Stimulated activated CD4-positive, alpha-beta T cell treated with anti-CD3 and anti-CD28 coated beads, TNF-alpha, amount 100 ng/mL, for 24 hours (primary cell): Measurements from ENCODE around the gene DSE.
"Not testable (repeated sequence)": the region's sequence is repeated elsewhere in the genome, so short reads cannot be mapped to it uniquely, and the experiment has no call there.

Source experiments
- DNase-seq, 3 experiments: peaks; one replicate each; pipeline ENCODE4 v3.0.0-alpha.2; 2020; ENCODE audit warnings: low read depth in 3 of 3

Gene DSE

DNA sequence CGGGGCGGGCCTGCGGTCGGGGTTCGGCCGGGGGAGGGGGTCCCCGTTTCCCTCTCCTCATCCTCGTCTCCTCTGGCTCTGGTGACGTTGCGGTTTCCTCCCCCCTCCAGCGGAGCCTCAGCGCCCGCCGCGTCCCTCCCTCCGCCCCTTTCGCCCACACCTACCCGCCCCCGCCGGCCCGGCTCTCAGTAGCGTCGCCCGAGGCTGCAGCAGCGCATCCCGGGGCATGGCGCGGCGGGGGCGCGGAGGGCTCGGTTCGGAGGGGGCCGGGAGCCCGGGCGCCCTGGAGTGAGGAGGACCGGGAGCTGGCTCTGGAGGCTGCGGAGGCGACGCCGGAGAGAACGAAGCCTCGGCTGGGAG lies at the start of gene DSE:
DSE (plus strand) TSS at position 188 of the 360 bp plus-strand sequence. CDS start 28,304 bp downstream, outside the sequence.
- peak in 2 of 3 experiments; percentile 28 to 64 for DNase-seq

DNA sequence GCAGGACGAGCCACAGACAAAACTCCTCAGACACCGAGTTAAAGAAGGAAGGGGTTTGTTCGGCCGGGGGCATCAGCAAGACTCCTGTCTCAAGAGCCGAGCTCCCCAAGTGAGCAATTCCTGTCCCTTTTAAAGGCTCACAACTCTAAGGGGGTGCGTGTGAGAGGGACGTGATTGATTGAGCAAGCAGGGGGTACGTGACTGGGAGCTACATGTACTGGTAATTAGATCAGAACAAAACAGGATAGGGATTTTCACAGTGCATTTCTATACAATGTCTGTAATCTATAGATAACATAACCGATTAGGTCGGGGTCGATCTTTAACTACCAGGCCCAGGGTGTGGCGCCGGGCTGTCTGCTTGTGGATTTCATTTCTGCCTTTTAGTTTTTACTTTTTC lies 48.8 kb upstream of the DSE start:
- not testable (repeated sequence) for DNase-seq

DNA sequence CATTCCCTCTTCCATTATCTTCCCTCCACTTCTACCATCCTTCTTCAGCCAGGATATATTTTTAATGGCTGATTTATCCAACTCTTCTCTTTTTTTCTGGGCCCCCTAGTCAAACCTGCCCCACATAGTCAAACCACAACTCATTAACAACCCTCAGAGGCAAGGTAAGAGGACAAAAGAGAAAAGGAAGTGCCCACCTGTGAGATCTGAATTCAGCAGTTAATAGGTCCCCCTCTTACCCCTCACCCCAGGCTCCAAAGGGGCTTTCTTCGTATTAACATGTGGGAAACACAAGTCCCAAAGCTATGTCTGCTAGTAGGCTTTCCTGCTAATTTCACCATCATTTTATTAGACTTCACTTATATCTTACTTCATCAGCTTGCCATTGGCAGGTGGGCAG lies 46.9 kb upstream of the DSE start:
- no peak for DNase-seq

DNA sequence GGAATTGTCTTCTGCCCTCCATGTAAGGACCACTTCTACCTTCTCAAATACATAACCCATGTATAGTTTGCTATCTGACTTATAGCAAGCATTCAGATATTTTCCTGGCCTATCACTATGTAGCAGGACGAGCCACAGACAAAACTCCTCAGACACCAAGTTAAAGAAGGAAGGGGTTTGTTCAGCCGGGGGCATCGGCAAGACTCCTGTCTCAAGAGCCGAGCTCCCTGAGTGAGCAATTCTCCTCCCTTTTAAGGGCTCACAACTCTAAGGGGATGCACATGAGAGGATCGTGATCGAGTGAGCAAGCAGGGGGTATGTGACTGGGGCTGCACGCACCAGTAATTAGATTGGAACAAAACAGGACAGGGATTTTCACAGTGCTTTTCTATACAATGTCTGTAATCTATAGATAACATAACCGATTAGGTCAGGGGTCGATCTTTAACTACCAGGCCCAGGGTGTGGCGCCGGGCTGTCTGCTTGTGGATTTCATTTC lies 45.1 kb upstream of the DSE start:
- not testable (repeated sequence) for DNase-seq

DNA sequence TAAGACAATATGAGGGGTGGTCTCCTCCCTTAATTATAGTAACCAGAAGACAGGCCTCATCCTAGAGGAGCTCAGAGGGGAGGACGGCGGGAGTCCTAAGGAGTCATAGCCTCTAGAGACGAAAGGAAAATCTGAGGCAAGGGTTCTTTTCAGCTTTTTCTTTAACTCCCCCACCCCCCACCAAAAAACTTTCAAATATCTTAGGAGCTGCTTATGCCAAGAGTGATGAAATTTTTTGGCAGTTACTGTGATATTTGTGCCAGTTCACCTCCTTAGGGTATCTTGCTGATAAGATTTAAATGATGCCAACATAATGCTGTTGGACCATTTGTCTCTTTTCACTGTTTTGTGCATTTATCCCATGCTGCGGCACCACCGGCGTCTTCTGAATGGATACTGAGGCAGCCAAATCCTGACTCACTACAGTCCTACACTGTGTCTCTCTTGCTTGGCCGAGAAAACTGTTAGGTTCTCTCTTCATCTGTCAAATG lies 44.5 kb upstream of the DSE start:
- DNase-seq, result no peak

DNA sequence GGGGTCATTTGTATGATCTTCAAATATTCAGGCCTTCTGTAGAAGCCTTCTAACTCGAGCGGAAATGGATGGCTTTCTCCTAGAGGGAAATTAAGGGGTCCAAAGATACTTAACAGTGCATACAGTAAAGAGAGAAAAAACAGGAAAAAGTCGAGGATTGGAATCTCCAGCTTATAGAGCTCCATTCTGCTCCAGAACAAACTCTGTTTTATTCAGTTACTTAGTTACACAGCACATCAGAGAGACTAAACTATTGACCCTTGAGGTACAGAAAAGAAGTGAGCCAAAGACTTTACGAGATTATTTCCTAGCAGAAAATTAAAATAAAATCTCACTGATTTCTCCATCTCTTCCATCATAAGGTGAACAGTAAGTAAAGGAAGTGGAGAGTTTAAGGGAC lies 43.8 kb upstream of the DSE start:
- no peak for DNase-seq

DNA sequence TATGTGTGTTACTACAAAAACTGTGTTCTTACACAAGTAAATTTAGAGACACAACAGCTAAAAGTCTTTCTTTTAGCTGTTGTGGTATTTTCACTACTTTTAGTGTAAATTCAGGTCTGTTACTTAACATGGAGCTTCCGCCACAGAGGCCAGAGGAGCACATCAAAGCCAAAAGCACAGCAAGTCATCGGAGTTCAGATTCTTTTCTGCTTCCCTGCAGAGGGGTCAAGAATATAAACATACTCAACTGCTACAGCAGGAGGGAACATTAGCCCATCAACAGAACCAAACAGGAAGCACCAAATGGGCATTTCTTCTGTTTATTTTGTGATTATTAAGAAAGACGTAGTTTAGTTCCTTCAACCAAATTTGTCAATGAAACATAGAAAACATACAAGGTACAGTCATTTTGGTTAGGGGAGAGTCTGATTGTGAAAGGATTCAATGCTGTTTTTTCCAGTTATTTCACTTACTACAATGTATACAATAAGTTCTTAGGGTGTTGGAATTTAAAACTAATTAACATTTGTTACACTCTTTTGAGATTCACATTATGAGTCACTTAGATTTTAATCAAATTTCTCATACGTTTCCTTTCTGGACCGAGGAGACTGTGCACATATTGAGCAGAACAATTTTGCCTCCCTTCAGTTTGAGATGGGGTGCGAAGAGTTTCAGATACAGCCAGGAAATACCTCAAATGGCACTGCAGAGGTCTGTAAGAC lies 42.8 kb upstream of the DSE start:
- DNase-seq, result no peak

DNA sequence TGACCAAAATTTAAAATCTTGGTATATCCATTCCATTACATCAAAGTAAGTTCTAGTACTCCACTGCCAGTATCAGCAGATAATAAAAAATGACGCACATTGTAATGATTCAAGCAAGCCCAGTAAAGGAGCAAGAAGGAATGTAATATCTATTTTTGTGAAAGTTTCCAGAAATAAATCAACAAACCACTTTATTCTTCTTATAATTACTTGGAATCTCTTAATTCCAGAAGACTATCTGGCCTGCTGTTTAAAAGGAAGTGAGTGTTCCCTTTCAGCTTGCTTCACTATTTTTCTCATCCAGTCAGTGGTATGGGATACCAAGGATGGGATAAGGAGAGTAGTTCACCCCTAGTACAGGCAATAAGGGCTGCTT lies 42.2 kb upstream of the DSE start:
- no peak for DNase-seq

DNA sequence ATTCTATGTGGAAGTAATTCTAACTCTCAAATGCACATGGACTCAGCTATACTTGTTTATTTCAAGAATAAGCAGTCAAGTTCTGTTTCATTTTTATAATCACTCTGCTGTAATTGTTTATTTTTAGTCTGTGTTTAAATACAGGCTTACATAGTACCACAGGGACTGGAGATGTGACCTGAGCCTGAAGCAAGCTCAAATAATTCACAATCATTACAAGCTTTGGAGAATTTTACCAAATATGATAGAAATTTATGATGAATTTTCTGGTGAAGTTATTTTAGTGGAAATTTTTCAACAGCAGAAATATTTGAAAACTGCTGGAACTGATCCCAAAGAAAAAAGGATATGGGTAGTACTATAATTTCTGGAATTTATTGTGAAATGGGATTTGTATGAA lies 41.6 kb upstream of the DSE start:
- DNase-seq, result no peak

DNA sequence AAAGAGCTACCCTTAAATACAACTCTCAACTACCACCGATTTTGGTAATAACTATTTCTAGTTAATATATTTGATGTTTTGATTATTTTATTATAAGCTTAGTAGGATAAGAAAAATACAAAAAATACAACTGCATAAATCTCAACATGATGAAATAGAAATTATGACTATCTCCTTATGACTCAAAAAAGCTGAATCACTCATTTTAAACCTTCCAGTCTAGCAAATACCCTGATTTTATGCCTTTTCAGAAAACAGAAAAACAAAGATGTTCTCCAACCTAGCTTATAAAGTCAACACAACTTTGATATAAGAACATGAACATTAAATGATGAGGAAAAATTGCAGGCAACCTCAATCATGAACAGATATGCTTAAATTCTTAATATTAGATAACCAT lies 40.2 kb upstream of the DSE start:
- no peak for DNase-seq

DNA sequence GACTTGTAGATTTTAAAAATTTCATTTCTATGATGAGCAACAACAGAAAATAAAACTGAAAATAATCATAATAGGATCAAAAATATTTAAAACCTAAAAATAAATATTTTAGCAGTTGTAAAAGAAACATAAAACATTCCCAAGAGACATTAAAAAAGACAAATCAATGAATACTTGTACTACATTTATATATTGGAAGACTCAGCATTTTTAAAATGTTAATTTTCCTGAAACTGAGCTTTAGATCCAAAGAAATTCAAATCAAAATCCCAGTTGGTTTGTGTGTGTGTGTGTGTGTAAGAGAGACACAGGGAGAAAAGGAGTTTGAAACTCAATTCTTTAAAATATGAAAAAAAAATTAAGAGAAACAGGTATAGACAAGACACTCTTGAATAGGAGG lies 38.7 kb upstream of the DSE start:
- no peak for DNase-seq

DNA sequence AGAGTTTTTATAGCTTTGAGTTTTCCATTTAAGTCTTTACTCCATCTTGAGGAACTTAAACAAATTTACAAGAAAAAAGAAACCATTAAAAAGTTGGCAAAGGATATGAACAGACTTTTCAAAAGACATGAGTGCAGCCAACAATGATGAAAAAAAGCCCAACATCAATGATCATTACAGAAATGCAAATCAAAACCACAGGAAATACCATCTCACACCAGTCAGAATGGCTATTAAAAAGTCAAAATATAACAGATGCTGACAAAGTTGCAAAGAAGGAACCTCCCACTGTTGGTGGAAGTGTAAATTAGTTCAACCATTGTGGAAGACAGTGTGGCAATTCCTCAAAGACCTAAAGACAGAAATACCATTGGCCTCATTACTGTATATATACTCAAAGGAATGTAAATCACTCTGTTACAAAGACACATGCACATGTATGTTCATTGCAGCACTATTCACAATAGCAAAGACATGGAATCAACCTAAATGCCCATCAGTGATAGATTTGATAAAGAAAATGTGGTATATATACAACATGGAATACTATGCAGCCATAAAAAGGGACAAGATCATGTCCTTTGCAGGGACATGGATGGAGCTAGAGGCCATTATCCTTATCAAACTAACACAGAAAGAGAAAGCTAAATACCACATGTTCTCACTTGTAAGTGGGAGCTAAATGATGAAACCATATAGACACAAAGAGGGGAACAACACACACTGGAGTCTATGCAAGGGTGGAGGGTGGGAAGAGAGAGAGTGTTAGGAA lies 35.9 kb upstream of the DSE start:
- DNase-seq, result not testable (repeated sequence)

DNA sequence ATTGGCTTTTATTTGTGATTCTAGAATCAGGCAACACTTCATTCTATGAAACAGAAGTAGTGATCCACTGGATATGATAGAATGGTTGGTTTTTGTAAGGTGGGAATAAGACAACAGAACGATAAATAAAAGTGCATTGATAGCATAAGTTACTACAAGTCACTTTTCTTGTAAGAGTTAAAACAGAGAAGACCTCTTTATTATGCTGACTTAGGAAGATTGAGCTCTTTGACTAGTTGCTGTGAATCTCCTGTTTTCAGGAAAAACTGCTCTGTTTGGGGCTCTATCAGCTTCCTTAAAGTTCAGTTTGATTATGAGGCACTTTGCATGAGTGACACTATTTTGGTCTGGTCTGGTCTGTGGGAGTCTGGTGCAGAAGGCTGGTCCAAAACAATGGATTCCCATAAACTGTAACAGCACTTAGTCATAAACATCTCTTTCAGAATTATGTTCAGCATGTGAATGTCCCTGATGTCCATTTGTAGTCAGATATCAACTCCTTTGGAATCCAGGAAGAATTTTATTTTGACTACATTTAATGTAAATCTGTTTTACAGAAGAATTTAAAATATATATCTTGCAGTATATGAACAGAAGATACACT lies 35.0 kb upstream of the DSE start:
- no peak for DNase-seq

DNA sequence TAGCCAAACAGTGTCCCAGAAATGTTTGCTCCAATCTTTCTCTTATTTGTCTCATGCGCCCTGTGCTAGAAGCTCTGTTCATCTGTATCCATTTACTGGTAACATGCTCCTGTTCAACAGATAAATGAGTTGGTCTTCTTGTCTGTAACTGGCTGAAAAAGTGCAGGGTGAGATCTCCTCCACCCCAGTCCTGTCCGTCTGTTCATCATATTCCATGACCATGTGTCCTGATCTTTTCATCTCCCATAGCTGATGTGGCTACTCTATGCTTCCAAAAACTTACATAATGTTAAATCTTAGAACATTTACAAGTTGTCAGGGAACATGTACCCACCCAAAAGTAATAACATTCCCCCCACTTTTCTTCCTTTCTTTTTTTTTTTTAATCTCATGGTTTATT lies 31.8 kb upstream of the DSE start:
- no peak for DNase-seq

DNA sequence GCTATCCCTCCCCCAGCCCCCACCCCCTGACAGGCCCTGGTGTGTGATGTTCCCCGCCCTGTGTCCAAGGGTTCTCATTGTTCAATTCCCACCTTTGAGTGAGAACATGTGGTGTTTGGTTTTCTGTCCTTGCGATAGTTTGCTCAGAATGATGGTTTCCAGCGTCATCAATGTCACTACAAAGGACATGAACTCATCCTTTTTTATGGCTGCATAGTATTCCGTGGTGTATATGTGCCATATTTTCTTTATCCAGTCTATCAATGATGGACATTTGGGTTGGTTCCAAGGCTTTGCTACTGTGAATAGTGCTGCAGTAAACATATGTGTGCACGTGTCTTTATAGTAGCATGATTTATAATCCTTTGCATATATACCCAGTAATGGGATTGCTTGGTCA lies 30.1 kb upstream of the DSE start:
- not testable (repeated sequence) for DNase-seq

DNA sequence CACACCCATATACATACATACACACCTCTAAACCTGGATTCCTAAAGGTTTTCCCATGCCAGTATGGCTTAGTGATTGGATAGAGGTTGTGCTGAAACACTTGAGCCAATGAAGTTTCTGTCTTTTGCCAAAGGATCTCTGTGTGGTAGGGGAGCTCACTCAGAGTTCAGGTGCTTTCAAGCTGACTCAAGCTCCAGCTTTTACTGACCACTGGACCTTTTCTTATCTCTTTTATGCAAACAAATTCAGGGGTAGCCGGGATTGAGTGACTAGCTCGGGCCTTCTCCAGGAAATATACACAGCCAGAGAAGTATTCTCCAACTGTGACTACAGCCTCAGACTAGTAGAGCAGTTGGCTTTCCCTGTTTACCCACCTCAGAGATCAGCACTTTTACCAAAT lies 21.5 kb upstream of the DSE start:
- no peak for DNase-seq

DNA sequence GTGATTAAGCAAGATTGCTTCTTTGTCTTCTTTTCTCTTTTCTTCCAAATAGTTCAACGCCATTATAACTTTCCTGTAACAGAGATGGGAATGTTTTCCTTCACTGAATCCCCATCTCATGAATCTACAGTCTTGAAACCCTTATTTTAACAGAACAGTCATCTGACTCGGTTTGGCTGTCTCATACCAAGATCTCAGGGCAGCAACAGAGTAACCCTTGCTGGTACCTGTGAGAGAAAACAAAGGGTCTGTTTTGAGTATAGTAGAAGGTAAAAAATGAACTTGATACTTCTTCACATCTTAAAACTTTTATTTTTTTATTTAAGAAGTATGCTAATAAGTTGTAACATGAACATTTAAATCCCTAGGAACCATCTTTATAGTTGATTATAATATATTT lies 19.6 kb upstream of the DSE start:
- DNase-seq, result no peak

DNA sequence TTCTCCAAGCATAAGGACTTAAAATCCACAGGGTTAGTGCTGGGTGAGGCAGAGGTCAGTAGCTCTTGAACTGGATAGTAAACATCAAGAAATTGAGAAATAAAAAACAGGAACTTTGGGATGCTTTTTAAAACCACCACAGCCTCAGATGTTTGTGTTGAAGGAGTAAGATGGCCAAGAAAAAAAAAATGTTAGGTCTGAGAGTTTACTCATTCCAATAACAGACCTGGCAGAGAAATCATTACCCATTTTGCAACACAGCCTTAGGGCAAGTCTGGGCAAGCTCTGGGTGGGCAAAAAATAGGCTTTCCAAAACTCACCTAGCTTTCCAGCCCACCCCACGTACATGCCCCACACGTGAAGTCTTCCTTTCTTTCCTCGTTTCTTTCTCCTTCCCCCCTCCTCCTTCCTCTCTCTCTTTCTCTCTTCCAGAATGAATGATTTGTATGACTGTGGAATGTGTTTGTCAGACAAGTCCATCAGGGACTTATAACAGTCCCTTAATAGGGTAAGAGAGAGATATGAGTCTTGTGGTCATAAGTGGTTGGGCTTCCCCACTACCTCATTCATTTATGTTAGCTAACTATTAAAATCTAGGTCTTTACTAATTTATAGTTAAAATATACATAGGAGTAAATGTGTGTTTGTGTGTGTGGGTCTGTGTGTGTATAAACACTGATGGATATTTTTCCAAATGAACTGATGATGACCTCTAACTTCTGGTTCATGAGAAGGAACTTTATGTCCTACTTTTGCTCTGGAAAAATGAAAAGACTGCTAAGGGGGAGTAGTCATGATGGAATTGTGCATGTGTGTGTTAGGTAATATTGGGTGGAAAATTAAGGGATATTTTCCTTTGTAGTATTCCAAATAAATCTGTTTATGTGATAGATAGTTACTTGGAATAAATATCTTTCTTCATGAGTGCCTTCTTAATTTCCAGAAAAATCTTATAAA lies 18.0 kb upstream of the DSE start:
- no peak for DNase-seq

DNA sequence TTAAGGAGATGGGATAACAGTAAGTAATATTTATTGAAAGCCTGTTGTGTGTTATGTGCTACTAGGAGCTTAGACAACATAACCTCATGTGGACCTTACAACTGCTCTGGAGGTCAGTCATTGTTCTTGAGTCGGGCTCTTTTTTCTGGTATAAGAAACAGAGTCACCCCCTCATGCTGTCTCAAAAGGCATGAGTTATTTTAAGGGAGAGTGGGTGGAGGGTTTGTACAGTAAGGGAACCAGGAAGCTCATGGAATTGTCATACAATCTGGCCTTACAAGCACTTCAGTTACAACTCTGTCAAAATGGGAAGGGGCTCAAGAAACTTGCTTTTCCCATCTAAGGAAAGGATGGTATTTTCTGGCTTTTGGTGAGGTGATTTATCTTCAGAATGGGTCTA lies 16.5 kb upstream of the DSE start:
- no peak for DNase-seq

DNA sequence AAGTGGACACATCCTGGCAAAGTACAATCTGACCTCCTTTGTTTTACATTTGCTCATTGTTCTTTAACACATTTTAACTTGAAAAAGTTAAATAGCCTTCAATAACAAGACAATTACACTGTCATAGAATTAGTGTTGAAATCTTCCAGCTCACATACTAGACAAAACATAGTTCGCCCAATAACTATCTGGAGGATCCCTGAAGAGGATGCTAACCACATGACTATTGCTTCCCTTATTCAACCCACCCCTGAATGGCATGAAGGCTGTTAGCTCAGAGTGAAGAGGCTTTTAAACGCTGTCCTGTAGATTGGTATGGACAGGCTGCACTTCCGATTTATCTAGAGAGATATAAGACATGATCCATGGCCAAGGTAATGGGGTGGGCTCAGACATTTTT lies 15.0 kb upstream of the DSE start:
- DNase-seq, result no peak

DNA sequence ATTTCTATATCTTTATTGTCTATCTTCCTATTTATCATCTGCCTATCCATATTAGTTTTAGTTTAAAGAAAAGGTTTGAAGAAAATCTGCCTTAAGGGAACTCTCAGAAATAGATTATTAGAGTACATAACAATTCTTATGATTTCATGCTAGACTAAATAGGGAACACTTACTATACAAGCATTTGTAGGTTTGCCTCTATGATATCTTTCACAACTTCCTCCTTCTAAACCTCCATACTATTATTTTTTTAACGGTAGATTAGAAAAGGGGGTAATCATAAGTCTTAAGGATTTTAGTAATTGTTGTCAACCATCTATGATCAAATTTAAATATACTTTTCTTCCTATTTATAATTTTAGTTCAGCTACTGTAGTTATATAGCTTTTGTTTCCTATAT lies 11.6 kb upstream of the DSE start:
- no peak for DNase-seq

DNA sequence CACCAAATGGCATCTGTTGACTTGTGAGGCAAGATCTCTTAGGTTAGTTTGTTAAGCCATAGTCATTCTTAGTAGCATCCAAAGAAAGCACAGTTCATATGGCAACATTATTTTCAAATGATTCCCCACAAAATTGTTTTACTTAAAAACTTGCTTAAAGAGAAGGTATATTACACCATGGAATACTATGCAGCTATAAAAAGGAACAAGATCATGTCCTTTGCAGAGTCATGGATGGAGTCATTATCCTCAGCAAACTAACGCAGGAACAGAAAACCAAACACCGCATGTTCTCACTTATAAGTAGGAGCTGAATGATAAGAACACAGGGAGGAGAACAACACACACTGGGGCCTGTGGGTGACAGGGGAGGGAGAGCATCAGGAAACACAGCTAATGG lies 10.9 kb upstream of the DSE start:
- DNase-seq, result no peak
